Activated CD8-positive, alpha-beta memory T cell treated with anti-CD3 and anti-CD28 coated beads for 24 hours (primary cell): Measurements from ENCODE around the gene FAM131C.

Source experiments
- DNase-seq: peaks from one replicate; pipeline ENCODE4 v3.0.0-alpha.2; 2020

Gene FAM131C

DNA sequence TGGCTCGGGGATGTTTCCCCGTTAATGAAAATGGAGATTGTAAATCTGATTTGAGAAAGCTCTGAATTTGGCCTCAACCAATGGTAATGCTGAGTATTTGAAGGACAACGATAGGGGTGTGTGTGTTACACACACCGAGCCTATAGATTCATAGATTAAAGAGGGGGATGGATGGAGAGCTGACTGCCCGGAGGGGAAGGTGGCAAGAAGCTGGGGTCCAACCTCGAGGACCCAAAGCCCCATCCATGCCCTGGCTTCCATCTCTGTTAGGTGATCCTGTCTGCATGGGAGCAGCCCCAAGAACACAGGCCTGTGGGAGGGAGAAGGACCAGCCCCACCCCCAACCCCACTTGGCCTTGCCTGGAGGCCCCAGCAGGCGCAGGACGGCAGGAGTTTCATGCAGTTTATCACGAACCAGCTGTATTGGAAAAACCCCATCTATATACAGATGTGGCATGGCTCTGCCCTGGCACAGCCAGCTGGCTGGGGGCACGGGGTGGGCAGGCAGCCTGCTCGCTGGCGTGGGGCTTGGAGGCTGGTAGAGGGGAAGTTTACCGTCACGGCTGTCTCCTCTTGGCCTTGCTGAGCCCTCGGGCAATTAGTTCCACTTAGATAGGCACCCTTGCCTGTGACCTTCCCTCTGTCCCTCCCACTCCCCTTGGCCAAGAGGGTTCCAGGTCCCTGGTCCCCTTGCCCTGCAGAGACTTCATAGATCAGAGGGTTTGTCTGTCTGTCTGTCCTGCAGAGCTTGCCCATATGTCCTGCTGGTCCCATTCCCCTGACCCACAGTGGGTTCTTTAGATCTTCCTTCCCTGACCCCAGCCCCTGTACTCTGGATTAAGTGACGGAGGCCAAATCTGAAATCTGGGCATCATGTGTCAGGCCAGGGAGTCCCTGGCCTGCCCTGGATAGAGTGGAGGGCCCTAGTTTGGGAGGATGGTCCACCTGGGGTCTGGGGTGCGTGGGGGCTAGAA, 58.7 kb downstream of the FAM131C start:
- DNase-seq, result no peak

DNA sequence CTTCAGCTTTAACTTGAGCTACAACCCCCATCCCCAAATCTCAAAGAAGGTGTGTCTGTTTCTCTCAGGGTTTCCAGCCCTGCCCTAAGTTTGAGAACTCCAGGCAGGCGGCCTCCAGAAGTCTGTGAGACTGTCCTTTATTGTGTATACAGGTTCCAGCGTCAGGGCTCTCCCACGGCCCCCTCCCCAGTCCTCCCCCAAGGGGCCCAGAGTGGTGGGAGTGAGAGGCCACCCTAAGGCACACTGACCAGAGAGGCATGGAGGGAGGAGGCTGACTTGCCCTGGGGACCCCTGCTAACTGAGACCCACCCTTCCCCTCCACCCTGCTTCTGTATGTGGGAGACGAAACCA, 59.6 kb downstream of the FAM131C start:
- no peak for DNase-seq

DNA sequence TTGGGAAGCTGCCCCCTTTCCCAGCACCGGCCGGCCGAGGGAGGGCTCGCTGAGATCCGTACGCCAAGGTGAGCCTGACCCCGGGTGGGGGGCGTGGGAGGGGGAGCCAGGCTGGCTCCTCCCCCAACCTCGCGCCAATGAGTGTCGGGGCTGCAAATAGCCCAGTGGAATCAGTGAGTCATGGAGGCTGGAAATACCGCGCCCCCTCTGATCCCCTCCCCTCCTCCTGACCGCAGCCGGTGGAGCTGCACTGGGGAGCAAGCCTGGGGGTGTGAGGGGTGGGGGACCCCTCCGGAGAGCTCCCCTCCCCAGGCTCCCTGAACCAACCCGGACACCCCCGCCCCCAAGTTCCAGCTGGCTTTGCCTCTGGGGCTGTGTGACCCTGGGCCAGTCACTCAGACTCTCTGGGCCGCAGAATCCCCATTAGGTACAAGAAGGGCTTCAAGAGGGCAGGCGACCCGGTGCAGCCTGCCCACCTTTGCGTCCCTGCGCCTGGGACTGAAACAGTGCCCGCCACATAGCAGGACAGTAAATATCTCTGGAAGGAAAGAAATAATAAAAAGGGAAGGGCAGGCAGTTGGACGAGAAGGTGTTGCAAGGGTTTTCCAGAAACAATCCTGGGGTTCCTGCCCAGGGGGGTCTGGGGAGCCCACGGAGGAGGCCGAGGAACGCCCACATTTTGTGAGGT, 60.1 kb downstream of the FAM131C start:
- DNase-seq, result peak; percentile 79

DNA sequence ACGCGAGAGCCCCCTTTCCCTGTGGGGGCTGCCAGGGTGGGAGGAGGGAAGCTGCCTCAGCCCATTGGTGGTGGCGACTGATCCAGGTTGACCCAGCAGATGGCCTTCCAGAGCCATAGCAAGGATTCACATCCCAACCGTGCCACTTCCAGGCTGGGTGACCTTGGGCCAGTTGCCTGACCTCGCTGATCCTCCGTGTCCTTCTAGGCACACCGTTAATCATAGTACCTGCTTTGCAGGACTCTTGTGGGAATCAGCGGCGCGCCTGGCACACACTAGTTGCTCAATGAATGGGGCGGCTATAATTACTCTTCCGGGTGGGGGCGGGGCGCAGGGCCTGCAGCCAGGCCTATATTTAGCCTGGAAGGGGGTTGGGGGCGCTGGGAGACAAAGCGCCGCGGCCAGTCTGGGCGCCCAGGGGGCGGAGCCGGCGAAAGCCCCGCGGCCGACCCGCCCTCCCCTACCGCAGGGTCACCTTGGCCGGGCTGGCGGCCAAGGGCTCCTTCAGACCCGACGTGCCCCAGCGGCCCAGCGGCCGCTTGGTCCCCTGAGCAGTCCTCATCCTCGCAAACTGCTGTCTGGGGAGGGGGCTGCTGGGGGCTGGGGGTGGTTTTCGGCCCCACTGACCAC, 60.7 kb downstream of the FAM131C start:
- peak; percentile 75 for DNase-seq

DNA sequence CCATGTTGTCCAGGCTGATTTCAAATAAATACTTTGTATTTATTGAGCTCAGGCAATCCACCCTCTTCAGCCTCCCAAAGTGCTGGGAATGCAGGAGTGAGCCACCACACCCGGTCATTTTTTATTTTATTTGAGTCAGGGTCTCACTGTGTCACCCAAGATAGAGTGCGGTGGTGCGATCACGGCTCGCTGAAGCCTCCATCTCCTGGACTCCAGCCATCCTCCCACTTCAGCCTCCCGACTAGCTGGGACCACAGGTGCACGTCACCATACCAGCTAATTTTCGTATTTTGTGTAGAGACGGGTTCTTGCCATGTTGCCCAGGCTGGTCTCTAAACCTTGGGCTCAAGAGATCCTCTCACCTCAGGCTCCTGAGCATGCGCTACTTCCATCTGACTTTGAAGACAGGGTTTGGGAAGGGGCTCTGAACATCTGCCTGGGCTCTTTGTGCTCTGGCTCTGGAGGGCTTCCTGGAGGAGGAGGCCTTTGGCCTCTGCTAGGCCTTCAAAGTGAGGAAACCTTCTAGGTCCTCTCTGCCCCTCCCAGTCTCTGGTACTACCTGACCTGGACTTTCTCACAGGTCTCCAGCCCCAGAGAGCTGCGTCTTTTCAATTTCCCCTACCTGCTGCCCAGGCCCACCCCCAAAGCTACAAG, 61.4 kb downstream of the FAM131C start:
- no peak for DNase-seq

DNA sequence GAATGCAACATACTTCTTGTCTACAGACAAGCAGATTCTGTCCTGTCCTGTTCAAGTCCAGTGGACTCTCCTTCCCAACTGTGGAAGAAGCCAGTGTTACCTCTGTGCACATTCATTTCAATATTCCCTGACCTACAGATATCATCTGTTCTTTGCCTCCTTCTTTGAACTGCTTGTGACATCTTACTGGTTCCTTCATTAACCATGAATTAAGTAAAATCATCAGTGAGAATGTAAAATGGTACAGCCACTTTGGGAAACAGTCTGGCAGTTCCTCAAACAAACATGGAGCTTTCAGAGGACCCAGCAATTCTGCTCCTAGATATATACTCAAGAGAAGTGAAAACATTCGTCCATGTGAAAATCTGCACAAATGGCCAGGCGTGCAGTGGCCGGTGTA, 62.6 kb downstream of the FAM131C start:
- no peak for DNase-seq

DNA sequence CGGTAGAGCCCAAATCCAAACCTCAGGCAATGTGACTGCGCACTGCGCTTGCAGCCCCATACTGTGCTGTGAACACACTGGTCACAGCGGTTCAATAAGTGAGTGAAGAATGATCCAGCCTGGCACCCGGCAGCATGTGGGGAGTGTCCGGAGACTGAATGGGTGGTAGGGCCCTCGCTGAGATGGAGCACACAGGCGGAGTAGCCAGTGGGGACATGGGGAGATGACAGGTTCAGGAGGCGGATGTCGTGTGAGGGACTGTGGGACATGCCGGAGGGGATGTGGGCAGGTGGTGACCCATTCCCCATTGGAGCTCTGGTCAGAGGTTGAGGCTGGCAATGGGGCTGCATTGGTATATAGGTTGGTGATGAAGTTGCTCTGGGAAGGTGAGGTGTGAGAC, 63.8 kb downstream of the FAM131C start:
- DNase-seq, result no peak

DNA sequence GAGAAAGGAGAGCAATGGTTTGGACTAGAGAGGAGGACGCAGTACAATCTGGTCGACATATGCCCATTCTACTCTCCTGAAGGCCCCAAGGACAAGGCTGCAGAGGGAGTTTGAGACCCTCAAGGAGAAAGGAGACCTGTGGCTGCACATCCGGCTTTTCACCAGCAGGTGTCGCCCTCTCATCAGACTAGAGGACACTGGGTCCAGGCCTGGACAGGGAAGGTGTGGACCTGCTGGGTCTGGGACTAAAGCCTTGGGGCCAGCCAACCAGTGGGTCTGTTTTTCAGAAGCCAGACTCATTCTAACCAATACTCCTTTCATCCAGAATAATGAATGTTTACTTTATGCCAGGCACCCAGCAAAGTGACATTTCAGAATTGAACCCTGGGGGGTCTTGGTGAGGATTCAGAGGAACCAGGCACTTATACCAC, 64.4 kb downstream of the FAM131C start:
- peak; percentile 92 for DNase-seq
